Measurements from ENCODE around the gene MAN2A1.
A peak's percentile ranks its signal among the peaks of the same experiment; 100 is the strongest.

MAN2A1 gene

DNA sequence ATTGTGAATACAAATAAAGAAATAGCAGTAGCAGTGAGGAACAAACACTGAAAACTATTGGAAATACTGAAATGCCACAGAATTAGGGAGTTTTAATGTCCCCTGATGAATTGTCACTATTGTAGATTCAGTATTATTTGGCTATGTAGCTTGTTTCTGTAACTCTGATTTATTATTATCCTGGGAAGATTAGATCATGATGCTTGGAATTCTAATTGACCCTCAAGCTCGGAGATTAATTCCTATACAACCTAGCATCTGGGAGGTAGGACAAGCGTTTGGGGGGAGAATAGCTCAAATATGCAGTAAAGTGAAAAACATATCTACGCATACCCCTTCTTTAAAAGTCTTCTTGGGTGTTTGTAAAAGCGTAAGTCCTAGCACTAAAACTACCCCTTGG is 15.1 kb upstream of the MAN2A1 start:
- no peak for DNase-seq
- in situ Hi-C loops (cut with MboI; ENCODE audit: low pct_unique_long_range_greater_than_20kb, low sequenced_read_pairs): no loop called here

- DNase-seq: no peak
- in situ Hi-C loops (cut with MboI; ENCODE audit: low pct_unique_long_range_greater_than_20kb, low sequenced_read_pairs): no loop called here
These were observed 12.8 kb upstream of the MAN2A1 start for GRCh38 chr5:109676920-109677319.

DNA sequence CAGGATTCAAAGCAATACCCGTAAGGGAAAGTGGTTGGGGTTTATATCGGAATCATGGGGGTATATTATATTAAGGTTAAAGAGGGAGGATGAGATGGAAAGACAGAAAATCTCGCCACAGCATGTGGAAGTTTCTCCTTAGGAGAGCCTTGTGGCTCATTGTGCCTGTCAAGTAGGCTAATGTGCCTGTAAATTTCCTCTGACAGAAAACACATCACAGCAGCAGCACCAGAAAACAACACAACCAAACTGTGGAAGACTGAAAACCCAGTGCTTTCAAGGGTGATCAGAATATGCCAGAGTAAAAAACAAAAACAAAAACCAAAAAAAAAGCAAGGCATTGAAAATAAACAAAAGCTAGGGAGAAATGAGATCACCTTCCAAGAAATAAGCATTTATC is 11.3 kb upstream of the MAN2A1 start:
- no peak for DNase-seq
- in situ Hi-C loops (cut with MboI; ENCODE audit: low pct_unique_long_range_greater_than_20kb, low sequenced_read_pairs): no loop called here

DNA sequence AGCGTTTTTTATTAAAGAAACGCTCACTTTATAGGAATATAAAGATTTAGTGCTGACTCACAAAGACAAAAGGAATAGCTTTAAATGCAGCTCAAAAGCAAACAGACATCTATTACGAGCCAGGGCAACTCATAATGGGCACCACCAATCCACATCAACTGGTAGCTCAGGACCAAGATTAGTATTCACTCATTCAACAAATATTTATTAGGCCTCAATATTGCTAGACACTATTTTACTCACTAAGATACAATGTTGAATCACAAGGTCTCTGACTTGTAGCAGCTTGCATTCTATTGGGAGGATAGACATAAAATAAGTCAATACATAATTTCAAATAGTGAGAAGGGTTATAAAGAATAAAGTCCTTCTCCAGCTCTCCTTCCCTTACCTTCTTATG is 8.0 kb upstream of the MAN2A1 start:
- in situ Hi-C loops (cut with MboI; ENCODE audit: low pct_unique_long_range_greater_than_20kb, low sequenced_read_pairs): no loop called here
- DNase-seq: no peak

GRCh38 chr5:109682383-109682782 is 7.3 kb upstream of the MAN2A1 start:
- in situ Hi-C loops (cut with MboI; ENCODE audit: low pct_unique_long_range_greater_than_20kb, low sequenced_read_pairs): no loop called here
- no peak for DNase-seq

GRCh38 chr5:109685916-109686315 is 3.8 kb upstream of the MAN2A1 start:
- in situ Hi-C loops (cut with MboI; ENCODE audit: low pct_unique_long_range_greater_than_20kb, low sequenced_read_pairs): no loop called here
- no peak for DNase-seq

- no peak for DNase-seq
- in situ Hi-C loops (cut with MboI; ENCODE audit: low pct_unique_long_range_greater_than_20kb, low sequenced_read_pairs): no loop called here
These were observed 1.1 kb upstream of the MAN2A1 start for GRCh38 chr5:109688630-109688969.

DNA sequence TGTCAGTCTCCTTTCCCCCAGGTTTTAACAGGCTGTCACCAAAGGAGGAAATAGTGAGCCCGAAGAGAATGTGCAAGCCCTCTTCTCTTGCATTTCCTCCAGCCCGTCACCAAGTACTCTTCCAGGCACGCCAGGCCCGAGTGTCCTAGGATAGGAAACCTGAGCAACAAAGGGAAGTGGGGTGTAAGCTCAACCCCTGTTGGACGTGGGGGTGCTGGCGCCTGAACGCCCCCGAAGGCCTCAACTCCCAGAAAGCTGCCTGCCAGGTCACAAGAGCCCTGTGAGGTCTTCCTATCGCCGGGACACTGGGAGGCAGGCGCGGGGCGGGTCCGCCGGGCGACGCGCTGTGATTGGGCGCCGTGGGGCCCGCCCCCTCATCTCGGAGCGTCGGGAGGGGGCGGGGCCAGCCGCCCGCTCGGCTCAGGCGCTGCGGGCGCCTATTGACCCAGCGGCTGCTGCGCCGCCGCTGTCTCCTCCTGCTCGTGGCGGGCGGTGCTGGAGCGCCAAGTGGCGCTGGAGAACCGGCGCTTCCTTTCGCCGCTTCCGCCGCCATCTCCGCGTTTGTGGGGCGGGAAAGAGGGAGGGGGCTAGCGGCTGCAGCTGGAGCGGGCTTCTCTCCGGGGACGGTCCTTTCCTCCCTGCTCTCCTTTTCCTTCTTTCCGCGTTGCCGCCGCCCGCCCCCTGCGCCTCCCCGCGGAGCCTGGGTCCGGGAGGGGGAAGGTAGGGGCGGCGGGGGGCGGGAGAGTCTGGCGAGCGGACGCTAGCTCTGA is 572 bp upstream of the MAN2A1 start:
- in situ Hi-C loops (cut with MboI; ENCODE audit: low pct_unique_long_range_greater_than_20kb, low sequenced_read_pairs): no loop called here

DNA sequence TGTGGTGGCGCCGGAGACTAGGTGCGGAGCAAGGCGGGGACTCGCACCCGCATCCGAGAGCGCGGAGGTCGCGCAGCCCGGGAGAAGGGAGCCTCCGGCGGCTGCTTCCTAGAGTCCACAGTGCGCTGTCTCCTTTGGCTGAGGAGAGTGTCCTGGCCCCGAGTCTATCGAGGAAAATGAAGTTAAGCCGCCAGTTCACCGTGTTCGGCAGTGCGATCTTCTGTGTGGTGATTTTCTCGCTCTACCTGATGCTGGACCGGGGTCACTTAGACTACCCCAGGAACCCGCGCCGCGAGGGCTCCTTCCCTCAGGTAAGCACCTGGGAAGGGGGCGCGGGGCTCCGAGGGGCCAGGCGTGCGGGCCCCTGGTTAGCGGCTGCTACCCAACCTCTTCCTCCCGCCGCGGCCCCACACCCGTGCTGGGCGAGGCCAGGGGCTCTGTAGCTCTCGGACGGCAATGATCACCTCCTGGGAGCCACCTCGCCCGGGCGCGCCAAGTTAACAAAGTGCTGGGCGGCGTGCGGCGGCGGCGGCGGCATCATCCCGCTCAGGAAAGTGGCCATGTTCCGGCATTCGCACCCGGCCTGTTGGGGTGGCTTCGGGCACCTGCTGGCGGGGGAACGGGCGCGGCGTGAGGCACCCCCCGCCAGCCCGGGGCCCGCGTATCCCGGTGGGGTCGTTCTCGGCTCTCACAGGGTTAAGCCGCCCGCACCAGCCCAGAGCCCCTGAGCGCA is 681 bp downstream of the MAN2A1 start:
- DNase-seq: peak; percentile 53

More for the DNA sequence above, 572 bp upstream of the MAN2A1 start:
- peak; percentile 96 for DNase-seq

GRCh38 chr5:109690975-109691574 is 1.3 kb downstream of the MAN2A1 start:
- peak; percentile 85 for DNase-seq
- in situ Hi-C loops (cut with MboI; ENCODE audit: low pct_unique_long_range_greater_than_20kb, low sequenced_read_pairs): no loop called here

More for the DNA sequence above, 681 bp downstream of the MAN2A1 start:
- in situ Hi-C loops (cut with MboI; ENCODE audit: low pct_unique_long_range_greater_than_20kb, low sequenced_read_pairs): no loop called here

- in situ Hi-C loops (cut with MboI; ENCODE audit: low pct_unique_long_range_greater_than_20kb, low sequenced_read_pairs): no loop called here
- DNase-seq: no peak
These were observed 2.3 kb downstream of the MAN2A1 start for GRCh38 chr5:109691996-109692395.

GRCh38 chr5:109692852-109693251 is 3.1 kb downstream of the MAN2A1 start:
- in situ Hi-C loops (cut with MboI; ENCODE audit: low pct_unique_long_range_greater_than_20kb, low sequenced_read_pairs): no loop called here
- no peak for DNase-seq

DNA sequence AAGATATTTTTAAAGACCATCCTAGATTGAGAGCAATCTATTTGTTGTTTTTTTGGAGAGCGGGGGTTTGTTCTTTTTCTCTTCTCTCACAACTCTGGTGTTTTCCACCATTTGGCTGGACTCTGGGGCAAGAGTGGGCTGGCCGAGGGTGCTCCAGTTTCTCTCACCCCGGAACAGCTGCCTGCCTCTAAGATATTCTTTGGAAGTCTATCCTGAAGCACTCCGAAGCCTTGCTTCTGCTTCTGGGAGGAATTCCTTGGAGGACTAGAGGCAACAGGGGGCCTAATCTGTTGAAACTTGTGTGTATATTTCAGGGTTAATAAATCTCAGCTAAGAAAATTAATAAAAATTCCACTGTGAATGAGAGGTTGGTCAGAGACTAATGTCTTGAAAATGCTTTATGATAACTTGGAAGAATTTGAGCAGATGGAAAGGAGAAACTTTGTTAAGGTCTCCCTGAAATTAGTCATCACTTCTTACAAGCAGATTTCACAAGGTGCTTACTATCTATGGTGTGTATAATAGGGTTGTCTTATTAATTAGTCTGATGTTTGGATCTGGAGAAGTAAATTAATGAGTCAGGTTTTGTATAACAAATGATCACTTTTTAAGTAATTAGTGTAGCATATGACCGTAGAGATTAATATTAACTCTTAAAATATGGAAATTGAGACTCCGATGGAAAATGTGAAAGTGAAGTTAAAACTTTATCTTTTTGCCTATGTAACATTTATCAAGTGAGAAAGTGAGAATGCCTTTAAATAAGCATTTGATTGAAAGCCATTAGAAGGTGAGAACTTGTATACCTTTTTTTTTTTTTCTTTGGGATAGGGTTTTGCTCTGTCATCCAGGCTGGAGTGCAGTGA is 4.0 kb downstream of the MAN2A1 start:
- DNase-seq: no peak

DNA sequence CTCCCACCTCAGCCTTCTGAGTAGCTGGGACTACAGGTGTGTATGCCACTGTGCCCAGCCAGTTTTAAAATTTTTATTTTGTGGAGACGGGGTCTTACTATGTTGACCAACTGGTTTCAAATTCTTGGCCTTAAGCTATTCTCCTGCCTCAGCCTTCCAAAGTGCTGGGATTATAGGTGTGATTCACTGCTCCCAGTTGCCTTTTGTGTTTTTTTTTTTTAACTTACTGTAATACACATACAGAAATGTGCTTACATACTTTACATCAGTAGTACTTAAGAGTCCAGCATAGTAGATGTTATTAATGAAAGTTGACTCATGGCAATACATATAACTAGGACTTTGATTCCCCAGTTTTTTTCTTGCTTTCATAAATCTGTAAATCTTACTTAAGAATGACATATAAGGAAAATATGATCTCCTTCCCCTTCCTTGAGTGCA is 4.7 kb downstream of the MAN2A1 start:
- in situ Hi-C loops (cut with MboI; ENCODE audit: low pct_unique_long_range_greater_than_20kb, low sequenced_read_pairs): no loop called here
- no peak for DNase-seq

More for the DNA sequence above, 4.0 kb downstream of the MAN2A1 start:
- in situ Hi-C loops (cut with MboI; ENCODE audit: low pct_unique_long_range_greater_than_20kb, low sequenced_read_pairs): no loop called here

DNA sequence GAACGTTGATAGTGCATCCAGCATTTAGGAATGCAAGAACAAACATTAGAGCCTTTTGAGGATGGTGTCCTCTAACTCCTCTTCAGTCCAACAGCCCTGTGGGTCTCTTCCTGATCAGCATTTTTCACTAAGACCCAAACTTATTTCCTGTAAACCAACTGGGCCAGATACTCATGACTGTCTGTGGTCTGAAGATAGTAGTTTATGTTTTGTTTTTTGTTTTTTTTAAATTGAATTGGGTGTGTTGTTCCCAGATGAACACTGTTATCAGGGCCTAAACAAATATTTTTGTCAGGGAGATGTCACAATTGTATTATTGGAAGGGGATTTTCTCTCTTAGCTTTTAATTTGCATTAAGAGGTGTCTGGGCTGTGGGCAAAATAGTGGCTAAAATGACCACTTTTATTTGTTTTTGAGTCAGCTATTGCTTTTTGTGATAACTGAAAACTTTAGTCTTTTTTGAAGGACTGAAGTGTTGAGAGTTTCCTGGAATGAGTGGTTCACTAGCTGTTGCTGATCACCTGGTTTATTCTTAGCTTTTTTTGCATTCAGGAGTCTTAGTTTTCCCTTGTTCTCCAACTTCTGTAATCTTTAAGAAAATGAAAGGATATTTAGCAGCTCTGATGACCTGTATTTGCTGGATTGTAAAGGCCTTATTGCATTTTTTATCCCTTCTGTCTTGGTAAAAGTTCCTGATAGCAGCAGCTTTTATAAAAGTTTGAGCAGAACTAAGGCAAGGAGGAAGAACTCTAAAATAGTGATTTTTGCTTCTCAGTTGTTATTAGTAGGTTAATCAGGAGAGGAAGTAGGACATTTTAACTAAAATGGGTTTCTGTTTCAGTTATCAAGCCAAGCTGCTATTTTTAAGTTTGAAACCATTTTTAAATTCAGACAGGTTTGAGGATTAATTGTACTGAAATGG is 5.5 kb downstream of the MAN2A1 start:
- DNase-seq: no peak

DNA sequence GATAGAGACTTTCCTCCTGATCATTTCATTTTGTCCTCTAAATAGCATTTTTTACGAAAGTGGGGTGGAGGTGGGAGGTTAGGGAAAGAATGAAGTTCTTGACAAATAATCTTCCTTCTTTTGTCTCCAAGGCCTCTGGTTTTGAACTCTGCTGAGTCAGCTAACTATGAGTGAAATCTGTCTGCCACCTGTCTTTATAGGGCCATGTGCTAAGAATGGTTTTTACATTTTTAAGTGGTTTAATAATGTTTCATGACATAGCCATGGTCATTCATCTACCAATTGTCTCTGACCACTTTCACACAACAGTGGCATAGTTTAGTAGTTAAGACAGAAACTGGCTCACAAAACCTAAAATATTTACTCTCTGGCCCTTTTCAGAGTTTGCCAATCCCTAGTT is 7.6 kb downstream of the MAN2A1 start:
- in situ Hi-C loops (cut with MboI; ENCODE audit: low pct_unique_long_range_greater_than_20kb, low sequenced_read_pairs): no loop called here

More for the DNA sequence above, 5.5 kb downstream of the MAN2A1 start:
- in situ Hi-C loops (cut with MboI; ENCODE audit: low pct_unique_long_range_greater_than_20kb, low sequenced_read_pairs): no loop called here

DNA sequence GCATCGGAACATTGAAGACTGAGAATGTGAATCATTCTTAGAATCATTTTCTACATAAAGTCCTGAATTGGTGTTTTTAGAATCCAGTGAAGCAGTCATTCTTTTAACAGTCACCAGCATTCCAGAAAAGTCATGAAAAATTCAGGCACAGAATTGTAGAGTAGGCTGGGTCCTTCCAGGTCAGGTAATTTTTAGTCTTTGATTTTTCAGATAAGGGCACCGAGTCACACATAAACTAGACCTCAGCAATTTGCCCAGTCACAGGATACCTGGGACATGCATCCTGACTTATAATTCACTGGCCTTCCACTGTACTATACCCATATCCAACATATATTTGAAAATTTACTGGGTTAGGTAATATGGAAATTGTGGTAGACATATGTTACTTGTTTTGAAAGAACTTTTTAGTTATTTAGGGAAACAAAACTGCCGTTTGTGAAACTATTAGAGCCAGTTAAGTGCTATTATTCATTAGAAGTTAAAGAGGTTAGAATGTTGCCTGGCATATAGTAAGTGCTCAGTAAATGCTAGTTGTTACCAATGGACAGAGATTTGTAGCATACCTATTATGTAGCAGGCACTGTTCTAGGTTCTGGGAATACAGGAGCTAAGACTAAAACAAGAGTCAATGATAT is 10.9 kb downstream of the MAN2A1 start:
- DNase-seq: no peak
- in situ Hi-C loops (cut with MboI; ENCODE audit: low pct_unique_long_range_greater_than_20kb, low sequenced_read_pairs): no loop called here

More for the DNA sequence above, 7.6 kb downstream of the MAN2A1 start:
- no peak for DNase-seq

DNA sequence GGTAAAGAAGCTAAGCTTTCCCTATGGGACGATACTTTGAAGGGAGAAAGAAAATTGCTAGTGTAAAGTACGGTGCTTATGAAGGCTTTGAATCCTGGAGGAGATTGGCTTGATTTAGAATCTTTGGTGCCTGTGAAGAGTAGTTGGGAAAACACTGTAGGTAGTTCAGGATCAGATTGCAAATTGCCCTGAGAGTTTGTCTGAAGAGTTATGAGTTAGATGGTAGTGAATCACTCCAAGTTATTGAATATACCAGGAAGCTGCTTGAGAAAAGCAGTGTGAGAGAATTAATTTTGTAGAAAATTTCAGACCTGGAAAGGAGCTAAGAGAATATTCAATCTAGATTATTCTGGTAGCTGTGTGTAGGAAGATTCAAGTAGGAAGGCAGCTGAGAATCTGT is 11.5 kb downstream of the MAN2A1 start:
- in situ Hi-C loops (cut with MboI; ENCODE audit: low pct_unique_long_range_greater_than_20kb, low sequenced_read_pairs): no loop called here
- no peak for DNase-seq
